Stimulated activated CD4-positive, alpha-beta T cell treated with anti-CD3 and anti-CD28 coated beads, Interleukin-2, amount 100 ng/mL, for 48 hours (primary cell): ENCODE measurements around the gene APOL2.
"Not testable (repeated sequence)": the region's sequence is repeated elsewhere in the genome, so short reads cannot be mapped to it uniquely, and the experiment has no call there.

ENCODE experiments used
- DNase-seq, 2 donors: peaks; one replicate each; pipeline ENCODE4 v3.0.0-alpha.2; 2020

The APOL2 gene

GRCh38 chr22:36238373-36239149 lies 766 bp downstream of the APOL2 start:
- no peak for DNase-seq

- no peak for DNase-seq
Observed at GRCh38 chr22:36237462-36238372, 1.6 kb downstream of the APOL2 start.

GRCh38 chr22:36236388-36237319 lies 2.7 kb downstream of the APOL2 start:
- no peak for DNase-seq

GRCh38 chr22:36235585-36235984 lies 3.7 kb downstream of the APOL2 start:
- no peak for DNase-seq

- DNase-seq = no peak
Observed at GRCh38 chr22:36234919-36235318, 4.4 kb downstream of the APOL2 start.

- no peak for DNase-seq
Observed at GRCh38 chr22:36234213-36234612, 5.1 kb downstream of the APOL2 start.

GRCh38 chr22:36233796-36234195 lies 5.5 kb downstream of the APOL2 start:
- no peak for DNase-seq

- no peak for DNase-seq
Observed at GRCh38 chr22:36232715-36233401, 6.5 kb downstream of the APOL2 start.

GRCh38 chr22:36231051-36231450 lies 8.3 kb downstream of the APOL2 start:
- not testable (repeated sequence) for DNase-seq

- DNase-seq = not testable (repeated sequence)
Observed at GRCh38 chr22:36229649-36230048, 9.7 kb downstream of the APOL2 start.

GRCh38 chr22:36228944-36229343 lies 10.4 kb downstream of the APOL2 start:
- no peak for DNase-seq

- not testable (repeated sequence) for DNase-seq
Observed at GRCh38 chr22:36228369-36228768, 11.0 kb downstream of the APOL2 start.

- no peak for DNase-seq
Observed at GRCh38 chr22:36227806-36228205, 11.5 kb downstream of the APOL2 start.

- DNase-seq = no peak
Observed at GRCh38 chr22:36227396-36227795, 11.9 kb downstream of the APOL2 start.

GRCh38 chr22:36226189-36226588 lies 13.1 kb downstream of the APOL2 start:
- no peak for DNase-seq

GRCh38 chr22:36225333-36225922 lies 13.9 kb downstream of the APOL2 start:
- DNase-seq = no peak

GRCh38 chr22:36224245-36224644 lies 15.1 kb downstream of the APOL2 start:
- no peak for DNase-seq

GRCh38 chr22:36223504-36223903 lies 15.8 kb downstream of the APOL2 start:
- no peak for DNase-seq

- no peak for DNase-seq
Observed at GRCh38 chr22:36222887-36223450, 16.4 kb downstream of the APOL2 start.

- peak in 1 of 2 donors; percentile 50 for DNase-seq
Observed at GRCh38 chr22:36221799-36222751, 17.3 kb downstream of the APOL2 start.
